B cell (primary cell): Measurements from ENCODE around the gene STX4. TPM values are rescaled to one million over a fixed set of nuclear protein-coding genes. Genes with fewer than 3 reads are reported as not detected.

Source experiments
- ATAC-seq: fragments of 200-7000 bp; cut with Tn5 transposase; one replicate; pipeline ENCODE4 v1.10.0; 2021; ENCODE audit warnings: low read depth, mild to moderate bottlenecking, moderate number of reproducible peaks, moderate library complexity
- CTCF ChIA-PET: fragments of 350-600 bp; sonication (Branson Sonifier 250); formaldehyde crosslinking; loops from one replicate; lab custom pipeline; 2021; ENCODE audit warnings: antibody characterized with exemption, inconsistent platforms; lab: Charles Lee
- POLR2A ChIA-PET: fragments of 350-600 bp; sonication (Branson Sonifier 250); formaldehyde crosslinking; loops from one replicate; lab custom pipeline; 2021; ENCODE audit warnings: antibody characterized with exemption; lab: Charles Lee
- DNase-seq: peaks from one replicate; pipeline ENCODE4 v3.0.0; 2013
- H2AFZ ChIP-seq: 2 replicates; pipeline ENCODE4 v1.6.1; 2012; ENCODE audit warnings: mild to moderate bottlenecking, low read depth, low read length; ENCODE audit not compliant: insufficient read depth, poor library complexity, severe bottlenecking
- H3K27ac ChIP-seq, 2 donors: 1 replicate in 1 of 2; 2 replicates in 1 of 2; pipeline ENCODE4 v1.5.1; 2012 to 2013; ENCODE audit warnings: low read length in 2 of 2, mild to moderate bottlenecking in 2 of 2, moderate library complexity in 1 of 2
- H3K27me3 ChIP-seq, 4 experiments: fragments of 200-600 bp in 1 of 4; sonication (generic) in 1 of 4; replicated peaks in 1 of 4; 1 replicate in 2 of 4; 2 replicates in 2 of 4; pipeline versions ENCODE4 v1.6.1 to v1.7.0; 2013 to 2016; ENCODE audit warnings: low read length in 3 of 4, mild to moderate bottlenecking in 2 of 4, mixed read lengths in 1 of 4, moderate library complexity in 1 of 4; ENCODE audit not compliant: insufficient read depth in 4 of 4, control insufficient read depth in 3 of 4; ENCODE audit errors: control extremely low read depth in 1 of 4
- H3K36me3 ChIP-seq, 2 experiments: replicated peaks in 1 of 2; 1 replicate in 1 of 2; 2 replicates in 1 of 2; pipeline versions ENCODE4 v1.6.1 to v1.7.1; 2013; ENCODE audit warnings: low read length in 1 of 2; ENCODE audit not compliant: insufficient read depth in 2 of 2, control insufficient read depth in 1 of 2; ENCODE audit errors: control extremely low read depth in 1 of 2, extremely low read depth in 1 of 2
- H3K4me1 ChIP-seq, 2 donors: fragments of 200-600 bp in 1 of 2; sonication (generic) in 1 of 2; 1 replicate in 1 of 2; 2 replicates in 1 of 2; pipeline versions ENCODE4 v1.5.1 to v1.6.1; 2013 to 2017; ENCODE audit warnings: low read length in 2 of 2; ENCODE audit not compliant: control insufficient read depth in 2 of 2, insufficient read depth in 2 of 2
- H3K4me2 ChIP-seq: replicated peaks from 2 replicates; pipeline ENCODE3; 2012; ENCODE audit warnings: mild to moderate bottlenecking, low read depth, low read length; ENCODE audit not compliant: poor library complexity, severe bottlenecking
- H3K4me3 ChIP-seq, 5 experiments: fragments of 200-600 bp in 1 of 5; sonication (generic) in 1 of 5; 1 replicate in 3 of 5; 2 replicates in 2 of 5; pipeline versions ENCODE4 v1.5.1 to v1.7.0; 2011 to 2016; ENCODE audit warnings: low read length in 4 of 5, mild to moderate bottlenecking in 4 of 5, low read depth in 2 of 5, control low read depth in 1 of 5, moderate library complexity in 1 of 5; ENCODE audit not compliant: insufficient read depth in 1 of 5; ENCODE audit errors: control extremely low read depth in 1 of 5, extremely low read depth in 1 of 5
- H3K79me2 ChIP-seq: fragments of 200-600 bp; sonication (generic); one replicate; pipeline ENCODE4 v1.6.0; 2016; ENCODE audit warnings: low read length; ENCODE audit not compliant: control insufficient read depth, insufficient read depth
- H3K9ac ChIP-seq: fragments of 200-600 bp; sonication (generic); 2 replicates; pipeline ENCODE4 v1.6.1; 2017; ENCODE audit warnings: mild to moderate bottlenecking, low read length, moderate library complexity
- H3K9me3 ChIP-seq, 3 donors: one replicate each; pipeline versions ENCODE4 v1.6.1 to v1.7.1; 2013; ENCODE audit warnings: low read length in 2 of 3; ENCODE audit not compliant: control insufficient read depth in 2 of 3, insufficient read depth in 1 of 3; ENCODE audit errors: control extremely low read depth in 1 of 3
- H4K20me1 ChIP-seq: 2 replicates; pipeline ENCODE4 v1.6.0; 2012; ENCODE audit warnings: mild to moderate bottlenecking, low read length; ENCODE audit not compliant: insufficient read depth, control insufficient read depth, poor library complexity, severe bottlenecking
- H3K27ac Mint-ChIP-seq: one replicate; pipeline ENCODE4 v1.8.0; 2021; ENCODE audit warnings: mixed read lengths
- H3K27me3 Mint-ChIP-seq: one replicate; pipeline ENCODE4 v1.8.0; 2021; ENCODE audit warnings: mixed read lengths
- H3K4me1 Mint-ChIP-seq: one replicate; pipeline ENCODE4 v1.8.0; 2021; ENCODE audit warnings: mixed read lengths
- H3K4me3 Mint-ChIP-seq: one replicate; pipeline ENCODE4 v1.8.0; 2021; ENCODE audit warnings: mixed read lengths
- H3K9me3 Mint-ChIP-seq: one replicate; pipeline ENCODE4 v1.8.0; 2022; ENCODE audit warnings: mixed read lengths; ENCODE audit not compliant: insufficient read depth
- EZH2 ChIP-seq: IDR thresholded peaks from 2 replicates; pipeline ENCODE4 v1.6.1; 2012; ENCODE audit warnings: borderline replicate concordance, low read depth, mild to moderate bottlenecking, moderate library complexity, low read length; ENCODE audit not compliant: insufficient read depth, poor library complexity, severe bottlenecking
- WGBS: methylation state at CpG from one replicate; pipeline ENCODE4 v1.1.5; 2013; ENCODE audit warnings: missing lambda C conversion rate; ENCODE audit not compliant: insufficient coverage; 5-methylcytosine and 5-hydroxymethylcytosine counted together
- intact Hi-C: fragments of 100-400 bp; cut with micrococcal nuclease; formaldehyde crosslinking; loops from one replicate; pipeline ENCODE4 v1.10.0; 2022
- polyA plus RNA-seq: library from polyadenylated mRNA; depleted of rRNA; stranded (reverse); fragments of >200 nt; gene quantifications from 2 replicates; pipeline ENCODE4 v1.2.3, GENCODE V29; 2012
- total RNA-seq, 2 donors: library from RNA; stranded (reverse); fragments of 120-200 nt in 1 of 2; gene quantifications; 1 replicate in 1 of 2; 2 replicates in 1 of 2; pipeline versions ENCODE4 v1.2.3 to v1.2.4, GENCODE V29; 2013 to 2022
- TF ChIP-seq, protein P1 (sequence below): fragments of 200-600 bp; IDR thresholded peaks from one replicate; pipeline ENCODE4 v1.8.0; 2022; ENCODE audit warnings: antibody characterized with exemption, mild to moderate bottlenecking

Gene STX4
- total and polyA plus RNA-seq, 2 donors (not counting 1 experiment from before 2014, with no cell fraction given): 120 to 133 TPM

DNA sequence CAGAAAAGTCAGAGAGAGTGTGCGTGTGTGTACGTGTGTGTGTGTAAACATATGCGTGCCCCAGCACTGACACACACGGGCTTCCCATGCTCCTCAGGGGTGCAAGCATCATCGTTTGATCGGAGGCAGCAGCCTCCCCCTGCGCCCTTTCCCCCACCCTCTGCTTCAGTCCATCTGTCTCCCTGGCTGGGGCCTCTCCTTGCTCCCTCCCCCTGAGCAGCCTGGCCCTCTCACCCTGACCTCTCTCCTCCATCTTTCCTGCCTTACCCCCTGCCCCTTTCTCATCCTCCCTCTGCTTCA lies 27.3 kb upstream of the STX4 start:
- intact Hi-C loops: no loop called here
- peaks cover 0 to under 1% (median 0%) of the 10 kb centered on the region in 3 donors for H3K9me3 ChIP-seq
- TF ChIP-seq EZH2: no peak
- TF ChIP-seq, protein P1, sequence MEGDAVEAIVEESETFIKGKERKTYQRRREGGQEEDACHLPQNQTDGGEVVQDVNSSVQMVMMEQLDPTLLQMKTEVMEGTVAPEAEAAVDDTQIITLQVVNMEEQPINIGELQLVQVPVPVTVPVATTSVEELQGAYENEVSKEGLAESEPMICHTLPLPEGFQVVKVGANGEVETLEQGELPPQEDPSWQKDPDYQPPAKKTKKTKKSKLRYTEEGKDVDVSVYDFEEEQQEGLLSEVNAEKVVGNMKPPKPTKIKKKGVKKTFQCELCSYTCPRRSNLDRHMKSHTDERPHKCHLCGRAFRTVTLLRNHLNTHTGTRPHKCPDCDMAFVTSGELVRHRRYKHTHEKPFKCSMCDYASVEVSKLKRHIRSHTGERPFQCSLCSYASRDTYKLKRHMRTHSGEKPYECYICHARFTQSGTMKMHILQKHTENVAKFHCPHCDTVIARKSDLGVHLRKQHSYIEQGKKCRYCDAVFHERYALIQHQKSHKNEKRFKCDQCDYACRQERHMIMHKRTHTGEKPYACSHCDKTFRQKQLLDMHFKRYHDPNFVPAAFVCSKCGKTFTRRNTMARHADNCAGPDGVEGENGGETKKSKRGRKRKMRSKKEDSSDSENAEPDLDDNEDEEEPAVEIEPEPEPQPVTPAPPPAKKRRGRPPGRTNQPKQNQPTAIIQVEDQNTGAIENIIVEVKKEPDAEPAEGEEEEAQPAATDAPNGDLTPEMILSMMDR: no peak
- H2AFZ ChIP-seq: no peak overlapping the region
- no peaks in the 10 kb centered on the region for H3K79me2 ChIP-seq
- 83% methylated on average over 7 of the region's 7 CpGs for WGBS
- no peak overlapping the region for H3K4me3 ChIP-seq
- Mint-ChIP-seq H3K4me3 (no peak overlapping the region), H3K9me3 (no peaks in the 10 kb centered on the region), H3K4me1 (peaks cover 3% of the 10 kb centered on the region), H3K27ac (no peak overlapping the region), H3K27me3 (peaks cover 18% of the 10 kb centered on the region)
- no peak overlapping the region for H3K9ac ChIP-seq
- H3K4me1 ChIP-seq: peaks cover 4% of the 10 kb centered on the region in 2 donors
- ChIA-PET POLR2A (no interaction called here), CTCF (no interaction called here)
- ATAC-seq (no peak), DNase-seq (no peak)
- H4K20me1 ChIP-seq: no peaks in the 10 kb centered on the region
- H3K4me2 ChIP-seq: no peak overlapping the region
- no peak overlapping the region for H3K27ac ChIP-seq
- peaks cover 0 to 22% (median 9%) of the 10 kb centered on the region in 4 experiments for H3K27me3 ChIP-seq
- H3K36me3 ChIP-seq: no peaks in the 10 kb centered on the region

DNA sequence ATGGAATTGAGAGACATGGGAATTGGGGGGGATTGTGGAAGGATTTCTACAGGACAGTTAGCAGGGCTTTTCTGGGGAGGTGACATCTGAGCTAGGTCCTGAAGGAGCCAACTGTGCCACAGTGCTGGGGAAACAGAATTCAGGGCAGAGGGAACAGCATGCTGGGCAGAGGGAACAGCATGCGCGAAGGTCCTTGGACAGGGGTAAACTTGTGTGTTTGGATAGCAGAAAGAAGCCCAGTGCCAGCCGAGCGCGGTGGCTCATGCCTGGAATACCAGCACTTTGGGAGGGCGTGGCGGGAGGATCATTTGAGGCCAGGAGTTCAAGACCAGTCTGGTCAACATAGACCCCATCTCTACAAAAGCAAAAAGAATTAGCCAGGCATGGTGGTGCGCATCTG lies 26.8 kb upstream of the STX4 start:
- Mint-ChIP-seq H3K4me3 (no peak overlapping the region), H3K4me1 (peaks cover 9% of the 10 kb centered on the region), H3K9me3 (no peaks in the 10 kb centered on the region), H3K27me3 (peaks cover 23% of the 10 kb centered on the region), H3K27ac (no peak overlapping the region)
- ATAC-seq (no peak), DNase-seq (no peak)
- no peaks in the 10 kb centered on the region for H4K20me1 ChIP-seq
- H2AFZ ChIP-seq: no peak overlapping the region
- H3K9ac ChIP-seq: no peak overlapping the region
- H3K27ac ChIP-seq: no peak overlapping the region
- H3K9me3 ChIP-seq: peaks cover 0 to 6% (median 0%) of the 10 kb centered on the region in 3 donors
- no peak overlapping the region for H3K4me3 ChIP-seq
- WGBS: 92% methylated on average over 8 of the region's 8 CpGs
- H3K4me2 ChIP-seq: no peak overlapping the region
- intact Hi-C loops: no loop called here
- CTCF ChIA-PET: no interaction called here
- H3K27me3 ChIP-seq: peaks cover 0 to 27% (median 15%) of the 10 kb centered on the region in 4 experiments
- TF ChIP-seq, protein P1: no peak
- no peak for TF ChIP-seq EZH2
- H3K36me3 ChIP-seq: no peaks in the 10 kb centered on the region
- POLR2A ChIA-PET: no interaction called here
- H3K79me2 ChIP-seq: no peaks in the 10 kb centered on the region
- peaks cover 6 to 10% of the 10 kb centered on the region in 2 donors for H3K4me1 ChIP-seq
